HG02571 (cell line): ENCODE data around the gene SLC16A10.
A peak's percentile ranks its signal among the peaks of the same experiment; 100 is the strongest.

Experiments used
- ATAC-seq: cut with Tn5 transposase; IDR thresholded peaks from one replicate; pipeline ENCODE4 v1.9.1; 2021; ENCODE audit warnings: mild to moderate bottlenecking, moderate library complexity; ENCODE audit not compliant: unreplicated experiment

SLC16A10 gene

DNA sequence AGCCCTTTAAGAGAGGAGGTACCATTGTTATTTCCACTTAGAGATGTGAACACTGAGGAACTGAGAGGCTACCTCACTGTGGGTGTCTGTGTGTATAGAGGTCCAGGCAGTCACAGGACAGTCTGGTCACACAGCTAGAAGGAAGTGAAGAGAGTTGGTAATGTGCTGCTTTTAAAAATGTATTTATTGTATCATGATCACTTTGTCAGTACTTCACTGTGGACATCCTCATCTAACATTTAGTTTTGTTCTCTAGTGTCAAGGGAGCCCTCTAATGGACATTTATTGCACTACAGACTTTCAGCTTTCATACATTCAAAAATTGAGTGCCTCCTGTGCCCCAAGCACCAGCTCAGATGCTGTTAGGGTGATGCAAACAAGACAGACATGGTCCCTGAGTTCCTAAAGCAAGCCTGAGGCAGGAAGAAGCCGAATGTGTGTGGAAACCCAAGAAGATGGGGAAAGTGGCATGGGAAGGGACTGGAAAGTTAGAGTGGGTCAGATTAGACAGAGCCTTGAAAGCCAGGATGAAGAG lies 123.0 kb downstream of the SLC16A10 start:
- ATAC-seq: no peak

DNA sequence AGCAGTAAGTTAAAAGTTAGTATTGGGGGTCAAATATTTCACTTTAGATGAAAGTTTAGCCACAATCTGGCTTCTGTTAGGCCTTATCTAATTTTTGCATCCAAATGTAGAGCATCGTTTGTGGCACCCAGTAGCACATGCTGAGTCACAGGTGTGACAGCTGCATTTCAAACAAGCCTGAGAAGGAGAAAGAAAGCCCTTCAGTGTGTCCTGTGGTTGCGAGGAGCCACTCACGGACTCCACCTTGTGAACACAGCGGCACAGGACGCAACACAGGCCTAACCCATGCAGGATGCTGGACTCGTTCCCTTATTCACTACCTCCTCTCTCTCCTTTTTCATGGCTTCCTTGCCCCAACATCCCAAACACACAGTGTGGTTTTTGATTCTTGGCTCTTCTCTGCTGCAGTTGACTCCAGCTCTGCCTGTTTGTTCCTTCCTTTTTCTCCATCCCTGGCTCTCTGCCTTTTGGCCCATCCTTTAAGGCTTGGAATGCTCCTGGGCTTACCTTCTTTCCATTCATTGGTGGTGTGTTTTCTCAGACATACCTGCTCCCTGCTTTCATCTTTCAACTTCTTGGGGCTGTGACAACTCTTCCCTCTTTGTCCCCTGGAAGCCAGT lies 124.2 kb downstream of the SLC16A10 start:
- no peak for ATAC-seq

GRCh38 chr6:111212625-111213024 lies 125.3 kb downstream of the SLC16A10 start:
- ATAC-seq: no peak

GRCh38 chr6:111215131-111215530 lies 127.8 kb downstream of the SLC16A10 start:
- no peak for ATAC-seq

DNA sequence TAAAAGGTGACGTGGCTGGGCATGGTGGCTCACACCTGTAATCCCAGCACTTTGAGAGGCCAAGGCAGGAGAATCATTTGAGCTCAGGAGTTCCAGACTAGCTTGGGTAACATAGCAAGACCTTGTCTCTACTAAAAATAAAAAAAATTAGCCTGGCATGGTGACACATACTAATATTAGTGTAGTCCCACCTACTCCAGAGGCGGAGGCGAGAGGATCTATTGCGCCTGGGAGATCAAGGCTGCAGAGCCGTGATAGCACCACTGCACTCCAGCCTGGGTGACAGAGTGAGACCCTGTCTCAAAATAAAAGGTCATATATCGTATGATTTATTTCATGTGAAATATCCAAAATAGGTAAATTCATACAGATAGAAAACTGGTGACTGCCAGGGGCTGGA lies 132.5 kb downstream of the SLC16A10 start:
- ATAC-seq: no peak

DNA sequence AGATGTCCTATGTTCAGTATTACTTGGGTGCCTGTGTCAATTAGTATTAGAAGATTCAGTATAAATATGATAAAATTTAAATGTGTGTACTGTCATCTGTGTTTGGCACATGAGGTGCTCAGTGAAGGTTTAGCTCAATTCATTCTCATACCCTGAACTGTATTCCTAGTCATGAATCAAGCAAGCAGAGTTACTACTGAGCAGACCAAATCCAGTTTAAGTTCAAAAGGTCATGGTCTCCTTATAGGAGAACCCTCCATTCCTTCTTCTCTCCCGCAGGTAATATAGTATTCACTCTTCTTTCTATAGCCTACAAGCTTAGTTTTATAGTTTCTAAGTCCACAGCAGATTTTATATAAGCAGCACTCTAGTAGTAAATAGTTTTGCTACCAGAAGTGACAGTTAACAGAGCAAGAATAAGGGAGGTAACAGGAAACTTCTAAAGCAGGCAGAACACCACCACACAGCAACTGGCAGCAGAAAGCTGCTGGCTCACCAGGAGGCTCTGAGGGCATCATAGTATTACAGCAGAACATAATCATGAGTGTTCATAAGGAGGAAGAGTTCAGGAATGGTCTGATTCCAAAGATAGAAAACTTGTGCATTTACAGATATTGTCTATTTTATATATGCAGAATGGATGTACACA lies 133.2 kb downstream of the SLC16A10 start:
- no peak for ATAC-seq

GRCh38 chr6:111221804-111222203 lies 134.5 kb downstream of the SLC16A10 start:
- no peak for ATAC-seq

DNA sequence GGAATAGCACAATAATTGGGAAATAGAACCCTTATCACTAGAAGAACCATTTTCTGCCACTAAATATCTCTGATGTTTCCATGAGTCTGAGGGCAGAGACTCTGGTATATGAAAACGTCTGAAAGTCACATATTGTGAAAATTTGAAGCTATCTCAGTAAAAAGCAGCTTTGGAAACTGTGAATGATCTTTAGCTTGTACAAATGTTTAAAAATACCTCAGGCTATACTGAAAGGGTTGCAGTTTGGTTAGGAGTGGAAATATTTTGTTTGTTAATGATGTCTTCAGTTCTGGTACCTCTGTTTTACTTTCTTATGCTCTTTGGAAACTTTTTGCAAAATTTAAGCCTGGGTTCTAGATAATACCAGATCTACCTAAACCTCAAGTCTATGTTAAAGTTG lies 135.0 kb downstream of the SLC16A10 start:
- ATAC-seq: peak; percentile 68

GRCh38 chr6:111228094-111228493 lies 140.8 kb downstream of the SLC16A10 start:
- ATAC-seq: no peak

DNA sequence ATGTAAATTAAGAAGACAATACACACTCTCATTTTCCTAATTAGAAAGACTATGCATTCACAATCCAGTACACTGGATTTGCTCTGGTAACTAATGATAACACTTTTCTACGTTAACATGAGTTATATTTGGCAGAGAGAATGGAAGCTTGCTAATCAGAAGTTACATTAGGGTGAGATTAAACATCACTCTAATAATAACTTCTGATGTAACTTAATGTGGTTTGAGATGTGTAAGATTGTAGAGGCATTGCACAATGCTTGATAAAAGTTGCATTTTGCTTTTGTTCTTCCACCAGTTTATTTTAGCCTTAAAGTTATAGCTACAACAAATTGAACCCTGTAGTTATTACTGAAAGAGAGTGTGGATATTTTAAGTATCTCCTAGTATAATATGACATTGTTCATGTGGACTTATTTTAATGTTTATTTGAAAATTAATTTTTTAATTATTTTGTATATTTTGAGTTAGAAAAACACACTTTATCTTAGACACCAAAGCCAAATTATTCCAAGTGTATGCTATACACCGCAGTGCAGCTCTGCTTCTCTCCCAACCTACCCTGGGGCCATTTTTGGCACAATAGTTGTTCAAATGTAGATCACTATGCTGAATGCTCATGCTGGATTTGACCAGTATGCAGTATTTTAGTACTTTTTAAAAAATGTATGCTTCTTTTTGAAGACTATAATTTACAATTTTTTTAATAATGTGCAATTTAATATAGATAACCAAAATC lies 143.2 kb downstream of the SLC16A10 start:
- ATAC-seq: no peak

DNA sequence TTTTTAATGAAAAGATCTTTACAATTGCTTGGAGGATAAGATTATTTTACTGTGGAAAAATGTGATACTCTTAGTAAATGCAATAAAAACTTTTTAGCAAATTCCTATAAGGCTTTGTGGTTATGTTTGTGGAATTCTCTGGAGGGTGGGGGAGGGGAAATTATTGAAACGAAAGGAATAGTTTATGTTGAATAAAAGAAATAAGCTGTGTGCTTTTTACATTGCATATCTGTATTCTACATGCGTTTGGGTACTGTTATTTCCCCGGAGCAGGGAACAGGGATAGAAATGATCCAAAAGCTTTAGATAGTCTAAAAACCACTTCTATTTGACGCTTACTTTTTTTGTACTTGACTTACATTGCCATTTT lies 143.8 kb downstream of the SLC16A10 start:
- ATAC-seq: no peak

- ATAC-seq: no peak
Measured at GRCh38 chr6:111237852-111238251, 150.5 kb downstream of the SLC16A10 start.

GRCh38 chr6:111238464-111239119 lies 151.3 kb downstream of the SLC16A10 start:
- ATAC-seq: no peak

GRCh38 chr6:111239461-111239860 lies 152.2 kb downstream of the SLC16A10 start:
- no peak for ATAC-seq

DNA sequence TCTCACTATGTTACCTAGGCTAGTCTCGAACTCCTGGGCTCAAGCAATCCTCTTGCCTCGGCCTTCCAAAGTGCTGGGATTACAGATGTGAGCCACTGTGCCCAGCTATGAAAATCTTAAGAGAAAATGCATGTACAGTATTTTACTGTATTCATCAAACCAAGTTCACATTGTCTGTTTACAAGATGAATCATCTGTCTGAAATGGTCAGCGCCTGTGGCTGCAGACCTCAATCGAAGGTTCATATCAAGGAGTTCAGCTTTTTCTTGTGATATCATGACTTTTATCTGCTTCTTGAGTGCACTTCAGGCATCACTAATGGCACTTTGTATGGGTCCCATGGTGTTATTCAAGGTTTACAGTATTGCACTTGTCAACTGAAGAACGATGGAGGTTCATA lies 155.1 kb downstream of the SLC16A10 start:
- ATAC-seq: no peak

DNA sequence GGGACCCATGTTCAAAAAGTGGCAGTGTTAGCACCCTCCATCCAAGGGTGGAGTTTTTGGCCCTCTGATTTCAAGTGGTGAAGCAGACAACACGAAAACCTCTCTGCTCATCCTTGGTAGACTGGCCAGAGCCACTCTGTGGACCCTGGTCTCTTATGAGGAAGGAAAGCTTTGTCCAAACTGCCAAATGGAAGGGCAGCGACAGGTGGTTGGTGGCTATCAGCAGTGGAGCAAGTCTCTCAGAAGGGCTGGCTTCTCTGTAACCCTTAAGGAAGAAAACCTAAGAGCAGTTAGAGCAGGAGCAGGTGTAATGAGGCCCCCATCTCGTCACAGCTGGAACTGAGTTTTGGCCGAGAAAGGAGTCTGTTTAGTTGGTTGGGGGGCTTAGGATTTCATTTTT lies 155.8 kb downstream of the SLC16A10 start:
- ATAC-seq: no peak

- no peak for ATAC-seq
Measured at GRCh38 chr6:111248789-111249188, 161.5 kb downstream of the SLC16A10 start.

DNA sequence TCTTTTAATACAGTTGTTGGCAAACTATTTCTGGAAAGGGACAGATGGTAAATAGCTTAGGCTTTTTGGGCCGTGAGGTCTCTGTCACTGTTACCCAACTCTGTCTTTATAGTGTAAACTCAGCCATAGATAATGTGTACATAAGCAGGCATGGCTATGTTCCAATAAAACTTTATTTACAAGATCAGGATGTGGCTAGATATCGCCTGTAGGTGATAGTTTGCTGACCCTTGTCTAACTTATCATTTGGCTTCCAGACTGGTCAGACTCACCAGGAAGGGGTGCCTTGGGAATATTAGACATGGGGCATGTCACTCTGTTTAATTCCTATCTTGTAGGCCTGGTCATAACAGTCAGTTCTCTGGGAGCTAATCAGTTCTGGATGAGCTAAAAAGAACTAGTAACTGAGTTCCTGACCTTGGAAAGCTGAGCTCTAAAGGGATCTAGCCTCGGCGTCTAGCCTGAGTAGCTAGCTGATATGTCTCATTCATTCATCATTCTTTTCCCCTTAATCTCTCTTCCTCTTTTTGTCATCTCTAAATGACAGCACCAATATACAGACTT lies 163.6 kb downstream of the SLC16A10 start:
- ATAC-seq: no peak

- ATAC-seq: no peak
Measured at GRCh38 chr6:111252726-111253125, 165.4 kb downstream of the SLC16A10 start.

DNA sequence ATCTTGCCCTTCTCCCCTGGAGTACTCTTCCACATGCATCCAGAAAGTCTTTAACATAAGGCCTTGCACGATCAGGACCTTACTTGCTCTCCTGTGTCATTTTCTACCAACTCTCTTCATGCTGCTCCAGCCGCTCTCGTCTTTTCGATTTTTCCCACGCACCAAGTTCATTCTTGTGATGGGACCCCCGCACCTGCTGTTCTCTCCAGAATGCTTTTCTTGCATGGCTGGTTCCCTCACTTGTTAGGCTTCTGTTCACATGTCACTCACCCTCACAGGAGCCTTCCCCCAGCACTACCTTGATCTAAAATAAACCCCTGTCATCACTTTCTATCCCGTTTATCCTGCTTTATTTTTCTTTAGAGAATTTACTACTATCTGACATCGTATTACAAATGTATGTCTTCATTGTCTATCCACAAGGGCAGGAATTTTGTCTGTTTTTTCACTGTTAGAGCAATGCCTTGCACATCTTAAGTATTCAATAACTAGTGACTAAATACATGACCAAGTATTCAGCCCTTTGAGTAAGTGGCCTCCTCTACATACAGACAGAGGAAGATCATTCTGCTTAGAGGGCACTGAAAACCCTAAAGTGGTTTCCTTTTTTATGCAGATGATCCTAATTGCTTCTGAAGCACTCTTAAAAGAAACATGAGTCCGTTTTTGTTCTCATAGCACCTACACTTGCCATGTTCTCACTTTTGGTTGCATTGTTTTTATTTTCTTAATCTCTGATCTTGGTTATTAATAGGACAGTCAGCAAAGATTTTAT lies 166.9 kb downstream of the SLC16A10 start:
- no peak for ATAC-seq
